ENCODE results near the gene ARHGAP45. TPM values are rescaled to one million over a fixed set of nuclear protein-coding genes. Genes with fewer than 3 reads are reported as not detected.

Gene ARHGAP45
- total and polyA plus RNA-seq, 2 of the 8 experiments (the other 6 are each of a cell fraction or from before 2014, with no cell fraction given): 31.4 to 41.8 TPM

GRCh38 chr19:1113030-1113985 lies 46.3 kb downstream of the ARHGAP45 start (continued):
- no peak for TF ChIP-seq CHD7 (IDR thresholded peaks at IDR 0.05; ENCODE audit: insufficient replicate concordance, low read length)
- peak; percentile 71; the same call in 1 of the 2 replicates for TF ChIP-seq SP1 (IDR thresholded peaks at IDR 0.05; ENCODE audit: low read depth, low read length)
- TF ChIP-seq SIN3A (conservative IDR thresholded peaks at IDR 0.05 in 1 of 2, IDR thresholded peaks at IDR 0.05 in 1 of 2; ENCODE audit: low read depth in 1 of 2, low read length in 2 of 2): peak in 1 of 2 experiments; percentile 64; a peak in 1 of 4 replicates
- TF ChIP-seq BRCA1 (IDR thresholded peaks at IDR 0.05; ENCODE audit: low read depth, low read length): no peak
- TF ChIP-seq RAD21 (IDR thresholded peaks at IDR 0.05 in 1 of 2, conservative IDR thresholded peaks at IDR 0.05 in 1 of 2; ENCODE audit: low read depth in 2 of 2, low read length in 2 of 2): peak; percentile 87 to 91
- TF ChIP-seq HDAC2 (IDR thresholded peaks at IDR 0.05; ENCODE audit: borderline replicate concordance in 1 of 2, low read depth in 2 of 2, low read length in 2 of 2): 0 out of 4 replicates have a peak, but pooled peaks of 1 of the 2 experiments have one; percentile 60
